Left ventricle myocardium inferior (tissue), 1 donor: Measurements from ENCODE around the gene CYREN. TPM values are rescaled to one million over a fixed set of nuclear protein-coding genes. Genes with fewer than 3 reads are reported as not detected.

ENCODE experiments used
- DNase-seq: peaks from one replicate; pipeline ENCODE4 v3.0.0-alpha.2; 2020
- H3K27ac ChIP-seq: fragments of 200-600 bp; replicated peaks from 2 replicates; pipeline ENCODE4 v1.8.0; 2021
- H3K27me3 ChIP-seq: fragments of 200-600 bp; 2 replicates; pipeline ENCODE4 v1.8.0; 2021; ENCODE audit warnings: low read depth
- H3K36me3 ChIP-seq: fragments of 200-600 bp; 2 replicates; pipeline ENCODE4 v1.8.0; 2021
- H3K4me1 ChIP-seq: fragments of 200-600 bp; 2 replicates; pipeline ENCODE4 v1.8.0; 2021
- H3K4me3 ChIP-seq: fragments of 200-600 bp; 2 replicates; pipeline ENCODE4 v1.8.0; 2021; ENCODE audit warnings: mild to moderate bottlenecking, moderate library complexity
- H3K9me3 ChIP-seq: fragments of 200-600 bp; replicated peaks from 2 replicates; pipeline ENCODE4 v1.8.0; 2021
- CTCF ChIP-seq: fragments of 200-600 bp; IDR thresholded peaks from 2 replicates; pipeline ENCODE4 v1.8.0; 2021; ENCODE audit warnings: antibody characterized with exemption, mild to moderate bottlenecking, borderline replicate concordance
- intact Hi-C: fragments of 100-400 bp; cut with micrococcal nuclease; formaldehyde crosslinking; loops from one replicate; pipeline ENCODE4 v1.11.0; 2022
- total RNA-seq: library from RNA; stranded (reverse); fragmentation: NEBNext Ultra II Directional; extraction: Animal tissue kit (Norgen Biotek cat#: 25700); gene quantifications from one replicate; pipeline ENCODE4 v1.2.1, GENCODE V29; 2021
- donor health status: DM: no; HTN: yes; CAD: no; lungs with severe emphysema.

Gene CYREN
- total RNA-seq, 1 donor from 2014 or later = 29.8 TPM

GRCh38 chr7:135180122-135180521 lies 9.6 kb upstream of the CYREN start:
- no peak for TF ChIP-seq CTCF
- Histone ChIP-seq H3K36me3 (peaks cover 59% of the 10 kb centered on the region), H3K27me3 (no peaks in the 10 kb centered on the region), H3K4me3 (no peak overlapping the region), H3K9me3 (peaks cover 38% of the 10 kb centered on the region), H3K27ac (no peak overlapping the region), H3K4me1 (no peaks in the 10 kb centered on the region)
- DNase-seq = no peak
- intact Hi-C loops = no loop called here

GRCh38 chr7:135179321-135179925 lies 8.9 kb upstream of the CYREN start:
- Histone ChIP-seq H3K9me3 (peaks cover 38% of the 10 kb centered on the region), H3K4me3 (no peak overlapping the region), H3K36me3 (peaks cover 52% of the 10 kb centered on the region), H3K27me3 (no peaks in the 10 kb centered on the region), H3K27ac (no peak overlapping the region), H3K4me1 (no peaks in the 10 kb centered on the region)
- TF ChIP-seq CTCF = no peak
- DNase-seq = no peak
- intact Hi-C loops = loop anchor here (10.0 kb wide), 1 partner anchor 195 kb away; the partner anchor contains the start of gene AGBL3

- H3K9me3 ChIP-seq = peaks cover 38% of the 10 kb centered on the region
- no peak for TF ChIP-seq CTCF
- intact Hi-C loops = loop anchor here (10.0 kb wide), 1 partner anchor 194 kb away; the partner anchor contains the start of gene AGBL3
- no peak overlapping the region for H3K4me3 ChIP-seq
- no peak overlapping the region for H3K27ac ChIP-seq
- peaks cover 42% of the 10 kb centered on the region for H3K36me3 ChIP-seq
- H3K4me1 ChIP-seq = no peaks in the 10 kb centered on the region
- H3K27me3 ChIP-seq = no peaks in the 10 kb centered on the region
- DNase-seq = no peak
These were observed 7.9 kb upstream of the CYREN start for GRCh38 chr7:135178364-135178763.

- H3K27me3 ChIP-seq = no peaks in the 10 kb centered on the region
- H3K27ac ChIP-seq = no peak overlapping the region
- intact Hi-C loops = loop anchor here (10.0 kb wide), 1 partner anchor 192 kb away; the partner anchor contains the start of gene AGBL3
- H3K36me3 ChIP-seq = peaks cover 30% of the 10 kb centered on the region
- peaks cover 26% of the 10 kb centered on the region for H3K9me3 ChIP-seq
- DNase-seq = no peak
- H3K4me3 ChIP-seq = no peak overlapping the region
- no peak for TF ChIP-seq CTCF
- H3K4me1 ChIP-seq = no peaks in the 10 kb centered on the region
These were observed 6.7 kb upstream of the CYREN start for GRCh38 chr7:135177028-135177696.

- Histone ChIP-seq H3K4me1 (peaks cover 4% of the 10 kb centered on the region), H3K27ac (no peak overlapping the region), H3K36me3 (peaks cover 17% of the 10 kb centered on the region), H3K27me3 (no peaks in the 10 kb centered on the region), H3K4me3 (no peak overlapping the region), H3K9me3 (peaks cover 13% of the 10 kb centered on the region)
- no peak for DNase-seq
- TF ChIP-seq CTCF = no peak
- intact Hi-C loops = loop anchor here (10.0 kb wide), 1 partner anchor 191 kb away; the partner anchor contains the start of gene AGBL3
These were observed 5.4 kb upstream of the CYREN start for GRCh38 chr7:135175931-135176330.
